WTC11 (cell line): ENCODE results near the gene VKORC1.

Experiments
- AFF4 ChIP-seq: sonication (generic); formaldehyde crosslinking; IDR thresholded peaks from 2 replicates; pipeline ENCODE4 v1.8.1; 2023; ENCODE audit warnings: mild to moderate bottlenecking, missing genetic modification reagents, borderline replicate concordance
- ATF2 ChIP-seq: sonication (generic); formaldehyde crosslinking; IDR thresholded peaks from 2 replicates; pipeline ENCODE4 v1.8.1; 2022; ENCODE audit warnings: low read depth, missing genetic modification reagents, borderline replicate concordance
- CTCF ChIP-seq: fragments of 200-600 bp; IDR thresholded peaks from 2 replicates; pipeline ENCODE4 v1.8.0; 2022; ENCODE audit warnings: antibody characterized with exemption
- ETV6 ChIP-seq: sonication (generic); formaldehyde crosslinking; IDR thresholded peaks from 2 replicates; pipeline ENCODE4 v1.8.1; 2022; ENCODE audit warnings: mild to moderate bottlenecking, missing genetic modification reagents
- FOXK1 ChIP-seq: sonication (generic); formaldehyde crosslinking; IDR thresholded peaks from 2 replicates; pipeline ENCODE4 v1.8.0; 2022; ENCODE audit warnings: mild to moderate bottlenecking, moderate library complexity, missing genetic modification reagents
- FOXP1 ChIP-seq: sonication (generic); formaldehyde crosslinking; IDR thresholded peaks from 2 replicates; pipeline ENCODE4 v1.8.0; 2022; ENCODE audit warnings: missing genetic modification reagents, mild to moderate bottlenecking, moderate library complexity, borderline replicate concordance
- TEAD1 ChIP-seq: sonication (generic); formaldehyde crosslinking; IDR thresholded peaks from 2 replicates; pipeline ENCODE4 v1.8.0; 2022; ENCODE audit warnings: mild to moderate bottlenecking, missing genetic modification reagents

DNA sequence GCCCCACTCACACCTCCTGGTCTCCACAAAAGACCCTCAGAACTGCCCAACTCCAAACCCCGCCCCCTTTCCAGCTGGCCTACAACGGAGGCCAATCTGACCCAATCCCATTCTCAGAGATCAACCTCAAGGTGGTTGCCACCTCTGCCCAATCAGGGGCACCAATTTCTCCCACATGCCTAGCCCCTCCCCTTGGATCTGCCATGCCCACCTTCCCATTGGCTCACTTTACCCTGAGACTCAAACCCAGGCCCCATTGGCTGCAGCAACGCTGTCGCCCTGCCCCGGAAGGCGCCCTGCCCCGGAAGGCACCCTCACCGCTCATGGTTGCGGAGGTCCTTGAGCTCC lies 31.1 kb downstream of the VKORC1 start:
- no peak for TF ChIP-seq AFF4
- TF ChIP-seq FOXP1 = no peak
- TF ChIP-seq CTCF = no peak
- no peak for TF ChIP-seq TEAD1 (CRISPR knock-in tag)
- TF ChIP-seq FOXK1 = no peak
- TF ChIP-seq ATF2 (CRISPR knock-in tag) = no peak
- TF ChIP-seq ETV6 (CRISPR knock-in tag) = no peak
